A549 (cell line): ENCODE measurements around the gene ROR1.

Source experiments
- CHD2 ChIP-seq: fragments of 150-350 bp; IDR thresholded peaks from 2 replicates; pipeline ENCODE4 v1.6.1; 2014; ENCODE audit warnings: low read length; ENCODE audit not compliant: partially characterized antibody
- CTCF ChIP-seq: fragments of >200 bp; sonication (Bioruptor Twin); formaldehyde crosslinking; IDR thresholded peaks from 3 replicates; pipeline ENCODE4 v1.5.1; 2016
- FOSL2 ChIP-seq, 2 experiments: fragments of 450-650 bp in 1 of 2; fragments of >200 bp in 1 of 2; sonication (Bioruptor Twin) in 1 of 2; formaldehyde crosslinking; IDR thresholded peaks; 2 replicates each; pipeline versions ENCODE4 v1.5.0 to v1.6.1; 2016 to 2020; ENCODE audit warnings: mild to moderate bottlenecking in 1 of 2, moderate library complexity in 1 of 2
- HOXA7 ChIP-seq: fragments of 250-450 bp; sonication (Bioruptor Pico); IDR thresholded peaks from 2 replicates; pipeline ENCODE4 v1.5.0; 2020; ENCODE audit warnings: mild to moderate bottlenecking, moderate library complexity
- POLR2A ChIP-seq: IDR thresholded peaks from 2 replicates; pipeline ENCODE4 v1.6.1; 2012; ENCODE audit warnings: mild to moderate bottlenecking, low read length
- RFX5 ChIP-seq: fragments of 450-650 bp; IDR thresholded peaks from 2 replicates; pipeline ENCODE4 v1.7.1; 2014; ENCODE audit warnings: antibody characterized with exemption, mild to moderate bottlenecking, moderate library complexity
- ZFP36 ChIP-seq: fragments of 450-650 bp; IDR thresholded peaks from 2 replicates; pipeline ENCODE4 v1.6.1; 2014; ENCODE audit warnings: borderline replicate concordance; ENCODE audit not compliant: partially characterized antibody

- no peak for TF ChIP-seq CTCF
- no peak for TF ChIP-seq POLR2A
- TF ChIP-seq HOXA7 (CRISPR knock-in tag): no peak
- TF ChIP-seq RFX5: no peak
- TF ChIP-seq CHD2: no peak
- TF ChIP-seq ZFP36: no peak
- no peak for TF ChIP-seq FOSL2 (IDR thresholded peaks at IDR 0.05)
- no peak for TF ChIP-seq FOSL2 (CRISPR knock-in tag; IDR thresholded peaks at IDR 0.05)
Observed at GRCh38 chr1:64098436-64098835, 324.6 kb downstream of the ROR1 start.
